Peyer's patch (tissue), 4 donors: Measurements from ENCODE around the gene DTWD2. TPM values are rescaled to one million over a fixed set of nuclear protein-coding genes. Genes with fewer than 3 reads are reported as not detected.
"Not testable (repeated sequence)": the region's sequence is repeated elsewhere in the genome, so short reads cannot be mapped to it uniquely, and the experiment has no call there.

Experiments used
- DNase-seq, 3 donors: peaks; one replicate each; pipeline ENCODE4 v3.0.0-alpha.2; 2017 to 2019
- H3K27ac ChIP-seq, 4 donors: fragments of 200-600 bp; sonication (generic); one replicate each; pipeline ENCODE4 v1.5.1; 2016 to 2019
- H3K27me3 ChIP-seq, 2 donors: fragments of 200-600 bp; sonication (generic); one replicate each; pipeline ENCODE4 v1.5.1; 2019
- H3K36me3 ChIP-seq, 3 donors: fragments of 200-600 bp; sonication (generic); one replicate each; pipeline ENCODE4 v1.5.1; 2016 to 2019
- H3K4me1 ChIP-seq, 4 donors: fragments of 200-600 bp; sonication (generic); one replicate each; pipeline ENCODE4 v1.5.1; 2016 to 2019
- H3K4me3 ChIP-seq, 4 donors: fragments of 200-600 bp; sonication (generic); 1 replicate in 3 of 4; 2 replicates in 1 of 4; pipeline ENCODE4 v1.5.1; 2016 to 2019; ENCODE audit warnings: mild to moderate bottlenecking in 1 of 4
- H3K9me3 ChIP-seq, 4 donors: fragments of 200-600 bp; sonication (generic); one replicate each; pipeline ENCODE4 v1.5.1; 2016 to 2019; ENCODE audit warnings: mild to moderate bottlenecking in 1 of 4
- CTCF ChIP-seq, 6 experiments: fragments of 450-650 bp in 4 of 6; fragments of 200-600 bp in 2 of 6; sonication (generic) in 1 of 6; IDR thresholded peaks; one replicate each; pipeline ENCODE4 v1.5.1; 2017 to 2019; ENCODE audit warnings: antibody characterized with exemption in 6 of 6, mild to moderate bottlenecking in 3 of 6, moderate library complexity in 1 of 6
- POLR2A ChIP-seq, 2 donors: fragments of 450-650 bp; IDR thresholded peaks; one replicate each; pipeline ENCODE4 v1.5.1; 2017; ENCODE audit warnings: antibody characterized with exemption in 2 of 2, mild to moderate bottlenecking in 2 of 2, moderate library complexity in 2 of 2
- total RNA-seq, 4 donors: library from RNA; depleted of rRNA; stranded (reverse); fragments of >200 nt; gene quantifications; one replicate each; pipeline ENCODE4 v1.1.0, GENCODE V29; 2016

Gene DTWD2
- total RNA-seq, 4 donors from 2014 or later: 9.9 to 15.6 (median 11.3) TPM

GRCh38 chr5:118894709-118895108 is 93.6 kb downstream of the DTWD2 start:
- Histone ChIP-seq H3K4me3 (no peak overlapping the region), H3K4me1 (no peaks in the 10 kb centered on the region), H3K27me3 (no peaks in the 10 kb centered on the region), H3K9me3 (no peaks in the 10 kb centered on the region), H3K27ac (no peak overlapping the region), H3K36me3 (no peaks in the 10 kb centered on the region)
- TF ChIP-seq CTCF (IDR thresholded peaks at IDR 0.05): no peak
- TF ChIP-seq POLR2A (IDR thresholded peaks at IDR 0.05): no peak
- DNase-seq: no peak

GRCh38 chr5:118891252-118891651 is 97.1 kb downstream of the DTWD2 start:
- TF ChIP-seq POLR2A (IDR thresholded peaks at IDR 0.05) (no peak), CTCF (IDR thresholded peaks at IDR 0.05) (no peak)
- DNase-seq: no peak
- H3K4me1 ChIP-seq: no peaks in the 10 kb centered on the region
- no peak overlapping the region for H3K27ac ChIP-seq
- H3K36me3 ChIP-seq: no peaks in the 10 kb centered on the region
- no peaks in the 10 kb centered on the region for H3K9me3 ChIP-seq
- no peak overlapping the region for H3K4me3 ChIP-seq
- H3K27me3 ChIP-seq: no peaks in the 10 kb centered on the region

GRCh38 chr5:118889165-118889564 is 99.2 kb downstream of the DTWD2 start:
- TF ChIP-seq POLR2A (IDR thresholded peaks at IDR 0.05) (no peak), CTCF (IDR thresholded peaks at IDR 0.05) (no peak)

GRCh38 chr5:118888556-118888955 is 99.8 kb downstream of the DTWD2 start:
- no peaks in the 10 kb centered on the region for H3K36me3 ChIP-seq
- H3K4me3 ChIP-seq: no peak overlapping the region
- no peak overlapping the region for H3K27ac ChIP-seq
- no peaks in the 10 kb centered on the region for H3K4me1 ChIP-seq
- TF ChIP-seq CTCF (IDR thresholded peaks at IDR 0.05) (no peak), POLR2A (IDR thresholded peaks at IDR 0.05) (no peak)
- no peaks in the 10 kb centered on the region for H3K9me3 ChIP-seq
- DNase-seq: no peak
- H3K27me3 ChIP-seq: no peaks in the 10 kb centered on the region

More at GRCh38 chr5:118889165-118889564, 99.2 kb downstream of the DTWD2 start:
- Histone ChIP-seq H3K4me1 (no peaks in the 10 kb centered on the region), H3K27ac (no peak overlapping the region), H3K9me3 (no peaks in the 10 kb centered on the region), H3K27me3 (no peaks in the 10 kb centered on the region), H3K36me3 (no peaks in the 10 kb centered on the region), H3K4me3 (no peak overlapping the region)
- DNase-seq: no peak

- no peaks in the 10 kb centered on the region for H3K9me3 ChIP-seq
- no peak overlapping the region for H3K4me3 ChIP-seq
- no peak for DNase-seq
- no peak overlapping the region for H3K27ac ChIP-seq
- no peaks in the 10 kb centered on the region for H3K4me1 ChIP-seq
- no peak for TF ChIP-seq POLR2A (IDR thresholded peaks at IDR 0.05)
- TF ChIP-seq CTCF (IDR thresholded peaks at IDR 0.05): no peak
- no peaks in the 10 kb centered on the region for H3K27me3 ChIP-seq
- H3K36me3 ChIP-seq: no peaks in the 10 kb centered on the region
Observed at GRCh38 chr5:118883362-118883761, 105.0 kb downstream of the DTWD2 start.

- Histone ChIP-seq H3K27me3 (no peaks in the 10 kb centered on the region), H3K9me3 (peaks cover 0 to 3% (median 0%) of the 10 kb centered on the region in 4 donors), H3K27ac (no peak overlapping the region), H3K4me3 (no peak overlapping the region), H3K36me3 (no peaks in the 10 kb centered on the region), H3K4me1 (no peaks in the 10 kb centered on the region)
- no peak for DNase-seq
- TF ChIP-seq CTCF (IDR thresholded peaks at IDR 0.05) (no peak), POLR2A (IDR thresholded peaks at IDR 0.05) (no peak)
Observed at GRCh38 chr5:118882666-118883065, 105.7 kb downstream of the DTWD2 start.

- not testable (repeated sequence) for H3K4me3 ChIP-seq, H3K27ac ChIP-seq, DNase-seq, H3K9me3 ChIP-seq, H3K4me1 ChIP-seq, H3K36me3 ChIP-seq, H3K27me3 ChIP-seq
Observed at GRCh38 chr5:118876852-118877251, 111.5 kb downstream of the DTWD2 start.
